Caco-2 (cell line): ENCODE measurements around the gene PLEKHA8. TPM values are rescaled to one million over a fixed set of nuclear protein-coding genes. Genes with fewer than 3 reads are reported as not detected.

Experiments used
- BruUV-seq: library from RNA; stranded (reverse); fragments of 400-500 nt; replicated peaks from 2 replicates; lab custom pipeline; 2021; lab: Mats Ljungman, UMichigan
- CTCF ChIA-PET: fragments of 300-600 bp; sonication (Branson Sonifier 250); formaldehyde crosslinking; loops from one replicate; lab custom pipeline; 2022; ENCODE audit warnings: antibody characterized with exemption; lab: Charles Lee
- POLR2A ChIA-PET: fragments of 300-600 bp; sonication (Branson Sonifier 250); formaldehyde crosslinking; loops from one replicate; lab custom pipeline; 2022; ENCODE audit warnings: antibody characterized with exemption; lab: Charles Lee
- DNase-seq, 2 experiments: peaks; one replicate each; pipeline versions ENCODE4 v3.0.0 to v3.0.0-alpha.2; 2020 to 2022
- H3K27me3 ChIP-seq: replicated peaks from 2 replicates; pipeline ENCODE4 v1.6.0; 2011; ENCODE audit warnings: low read length; ENCODE audit not compliant: control insufficient read depth, insufficient read depth
- H3K36me3 ChIP-seq: 2 replicates; pipeline ENCODE4 v1.5.1; 2011; ENCODE audit warnings: low read length; ENCODE audit not compliant: control insufficient read depth, insufficient read depth
- H3K4me1 ChIP-seq: fragments of 250-450 bp; sonication (Bioruptor Pico); 2 replicates; pipeline ENCODE4 v1.5.1; 2020; ENCODE audit warnings: mild to moderate bottlenecking
- H3K4me3 ChIP-seq: 2 replicates; pipeline ENCODE4 v1.5.1; 2011; ENCODE audit warnings: low read depth, mild to moderate bottlenecking, control low read depth, low read length
- H3K9me3 ChIP-seq: fragments of 250-450 bp; sonication (Bioruptor Pico); 2 replicates; pipeline ENCODE4 v1.5.1; 2020; ENCODE audit warnings: mild to moderate bottlenecking, moderate library complexity
- H3K27ac Mint-ChIP-seq: one replicate; pipeline ENCODE4 v1.8.0; 2022; ENCODE audit warnings: mixed read lengths; ENCODE audit not compliant: unreplicated experiment
- H3K27me3 Mint-ChIP-seq: one replicate; pipeline ENCODE4 v1.8.0; 2022; ENCODE audit warnings: mixed read lengths; ENCODE audit not compliant: insufficient read depth, unreplicated experiment
- H3K36me3 Mint-ChIP-seq: one replicate; pipeline ENCODE4 v1.8.0; 2022; ENCODE audit warnings: mild to moderate bottlenecking, mixed read lengths; ENCODE audit not compliant: insufficient read depth, unreplicated experiment
- H3K4me1 Mint-ChIP-seq: one replicate; pipeline ENCODE4 v1.8.0; 2022; ENCODE audit warnings: low read depth, mixed read lengths; ENCODE audit not compliant: unreplicated experiment
- H3K4me3 Mint-ChIP-seq: one replicate; pipeline ENCODE4 v1.8.0; 2022; ENCODE audit warnings: mild to moderate bottlenecking, moderate library complexity, mixed read lengths; ENCODE audit not compliant: unreplicated experiment
- H3K9me3 Mint-ChIP-seq: one replicate; pipeline ENCODE4 v1.8.0; 2022; ENCODE audit warnings: mixed read lengths; ENCODE audit not compliant: unreplicated experiment
- CTCF ChIP-seq, 2 experiments: fragments of 200-600 bp in 1 of 2; IDR thresholded peaks; 1 replicate in 1 of 2; 2 replicates in 1 of 2; pipeline versions ENCODE4 v1.5.1 to v1.8.0; 2011 to 2022; ENCODE audit warnings: antibody characterized with exemption in 1 of 2, control low read depth in 1 of 2, inconsistent platforms in 1 of 2, low read depth in 1 of 2, low read length in 1 of 2, mild to moderate bottlenecking in 1 of 2, moderate library complexity in 1 of 2; ENCODE audit not compliant: insufficient read depth in 1 of 2, severe bottlenecking in 1 of 2, unreplicated experiment in 1 of 2
- intact Hi-C: fragments of 100-400 bp; cut with micrococcal nuclease; formaldehyde crosslinking; loops from one replicate; pipeline ENCODE4 v1.10.0; 2022; ENCODE audit not compliant: unreplicated experiment
- total RNA-seq: library from RNA; stranded (reverse); gene quantifications from 2 replicates; pipeline ENCODE4 v1.2.3, GENCODE V29; 2022

PLEKHA8 gene
- total RNA-seq, 1 experiment from 2014 or later, result 32.5 TPM

DNA sequence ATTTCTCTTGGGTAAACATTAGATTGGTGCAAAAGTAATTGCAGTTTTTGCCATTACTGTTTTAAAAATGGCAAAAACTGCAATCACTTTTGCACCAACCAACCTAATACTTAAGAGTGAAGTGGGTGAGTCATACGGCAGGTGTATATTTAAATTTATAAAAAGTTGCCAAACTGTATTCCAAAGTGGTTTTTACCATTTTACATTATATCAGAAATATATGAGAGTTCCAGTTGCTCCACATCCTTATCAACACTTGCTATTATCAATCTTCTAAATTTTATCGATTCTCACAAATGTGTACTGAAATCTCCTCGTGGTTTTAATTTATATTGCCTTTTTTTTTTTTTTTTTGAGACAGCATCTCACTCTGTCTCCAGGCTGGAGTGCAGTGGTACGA lies 35.1 kb upstream of the PLEKHA8 start:
- H3K36me3 ChIP-seq, result no peaks in the 10 kb centered on the region
- CTCF ChIA-PET, result no interaction called here
- H3K4me1 ChIP-seq, result peaks cover 4% of the 10 kb centered on the region; the same call in 1 of the 2 replicates
- TF ChIP-seq CTCF (IDR thresholded peaks at IDR 0.05; ENCODE audit: insufficient read depth in 1 of 2, low read depth in 1 of 2, low read length in 1 of 2, severe bottlenecking in 1 of 2, unreplicated experiment in 1 of 2), result no peak
- intact Hi-C loops, result no loop called here
- no TSS peak for BruUV-seq
- no peaks in the 10 kb centered on the region for H3K27me3 Mint-ChIP-seq
- POLR2A ChIA-PET, result no interaction called here
- peaks cover 9% of the 10 kb centered on the region for H3K36me3 Mint-ChIP-seq
- peaks cover 18% of the 10 kb centered on the region for H3K4me1 Mint-ChIP-seq
- no peak overlapping the region for H3K27ac Mint-ChIP-seq
- H3K4me3 ChIP-seq, result no peak overlapping the region
- 0 out of 2 replicates have a peak, but pooled peaks cover 3% of the 10 kb centered on the region for H3K9me3 ChIP-seq
- peaks cover 18% of the 10 kb centered on the region for H3K9me3 Mint-ChIP-seq
- no peak for DNase-seq
- H3K27me3 ChIP-seq, result no peaks in the 10 kb centered on the region
- no peak overlapping the region for H3K4me3 Mint-ChIP-seq

- Histone ChIP-seq H3K9me3 (0 out of 2 replicates have a peak, but pooled peaks cover 3% of the 10 kb centered on the region), H3K27me3 (no peaks in the 10 kb centered on the region), H3K4me1 (no peaks in the 10 kb centered on the region), H3K4me3 (no peak overlapping the region), H3K36me3 (no peaks in the 10 kb centered on the region)
- no peak for TF ChIP-seq CTCF (IDR thresholded peaks at IDR 0.05; ENCODE audit: insufficient read depth in 1 of 2, low read depth in 1 of 2, low read length in 1 of 2, severe bottlenecking in 1 of 2, unreplicated experiment in 1 of 2)
- ChIA-PET POLR2A (no interaction called here), CTCF (no interaction called here)
- intact Hi-C loops, result no loop called here
- Mint-ChIP-seq H3K27ac (no peak overlapping the region), H3K4me1 (peaks cover 6% of the 10 kb centered on the region), H3K4me3 (no peak overlapping the region), H3K9me3 (peaks cover 18% of the 10 kb centered on the region), H3K27me3 (no peaks in the 10 kb centered on the region), H3K36me3 (peaks cover 5% of the 10 kb centered on the region)
- BruUV-seq, result no TSS peak
- no peak for DNase-seq
Observed at GRCh38 chr7:29995652-29996051, 32.6 kb upstream of the PLEKHA8 start.

- Mint-ChIP-seq H3K27ac (no peak overlapping the region), H3K27me3 (no peaks in the 10 kb centered on the region), H3K36me3 (no peaks in the 10 kb centered on the region), H3K9me3 (peaks cover 18% of the 10 kb centered on the region), H3K4me3 (no peak overlapping the region), H3K4me1 (no peaks in the 10 kb centered on the region)
- DNase-seq, result no peak
- Histone ChIP-seq H3K27me3 (no peaks in the 10 kb centered on the region), H3K4me3 (no peak overlapping the region), H3K9me3 (0 out of 2 replicates have a peak, but pooled peaks cover 3% of the 10 kb centered on the region), H3K4me1 (no peaks in the 10 kb centered on the region), H3K36me3 (no peaks in the 10 kb centered on the region)
- no TSS peak for BruUV-seq
- ChIA-PET POLR2A (no interaction called here), CTCF (no interaction called here)
- TF ChIP-seq CTCF (IDR thresholded peaks at IDR 0.05; ENCODE audit: insufficient read depth in 1 of 2, low read depth in 1 of 2, low read length in 1 of 2, severe bottlenecking in 1 of 2, unreplicated experiment in 1 of 2), result no peak
- intact Hi-C loops, result no loop called here
Observed at GRCh38 chr7:29996321-29996720, 31.9 kb upstream of the PLEKHA8 start.
